Measurements from ENCODE around the gene ZNF79.

DNA sequence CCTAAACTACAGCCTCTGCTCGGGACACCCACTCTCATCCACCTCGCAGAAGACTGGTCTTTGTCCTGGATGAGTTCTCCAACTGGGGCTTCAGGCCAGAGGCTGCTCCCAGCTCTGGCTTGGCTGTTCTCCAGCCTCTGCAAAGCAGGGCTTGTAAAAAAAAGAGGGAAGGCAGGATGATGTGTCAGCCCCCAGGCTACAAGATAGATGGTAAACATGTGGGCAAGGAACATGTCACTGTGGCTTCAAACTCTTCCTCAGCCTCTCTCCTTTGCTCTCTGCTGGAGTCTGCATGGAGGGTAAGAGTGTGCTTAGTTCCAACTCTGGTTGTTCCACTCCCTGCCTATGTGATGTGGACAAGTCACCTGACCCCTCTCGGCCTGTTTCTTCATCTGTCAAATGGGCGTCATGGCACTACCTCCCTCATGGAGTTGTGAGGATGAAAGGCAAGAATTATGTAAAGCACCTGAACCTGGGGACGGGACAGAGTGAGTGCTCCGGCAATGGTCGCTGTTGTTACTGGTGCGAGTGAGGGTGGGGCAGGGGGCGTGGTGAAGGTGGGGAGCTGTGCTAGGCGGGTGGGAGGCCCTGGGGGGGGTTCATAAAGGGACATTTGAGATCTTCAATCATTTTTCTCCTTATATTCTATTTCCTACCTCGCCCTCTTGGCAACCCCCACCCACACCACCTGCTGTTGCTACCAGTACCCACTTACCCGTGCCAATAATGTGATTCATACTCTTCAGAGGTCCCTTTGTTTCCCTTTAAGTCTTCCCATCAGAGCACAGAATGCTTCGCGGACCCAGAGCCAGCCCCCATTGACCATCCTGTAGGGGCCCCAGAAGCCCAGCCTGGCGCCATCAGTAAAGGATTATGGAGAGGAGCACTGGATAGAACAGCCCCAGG, 6.8 kb upstream of the ZNF79 start:
- TF ChIP-seq, protein P1, sequence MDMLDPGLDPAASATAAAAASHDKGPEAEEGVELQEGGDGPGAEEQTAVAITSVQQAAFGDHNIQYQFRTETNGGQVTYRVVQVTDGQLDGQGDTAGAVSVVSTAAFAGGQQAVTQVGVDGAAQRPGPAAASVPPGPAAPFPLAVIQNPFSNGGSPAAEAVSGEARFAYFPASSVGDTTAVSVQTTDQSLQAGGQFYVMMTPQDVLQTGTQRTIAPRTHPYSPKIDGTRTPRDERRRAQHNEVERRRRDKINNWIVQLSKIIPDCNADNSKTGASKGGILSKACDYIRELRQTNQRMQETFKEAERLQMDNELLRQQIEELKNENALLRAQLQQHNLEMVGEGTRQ (IDR thresholded peaks at IDR 0.05; ENCODE audit: low read depth, low read length), result no peak
- TF ChIP-seq, protein P2, sequence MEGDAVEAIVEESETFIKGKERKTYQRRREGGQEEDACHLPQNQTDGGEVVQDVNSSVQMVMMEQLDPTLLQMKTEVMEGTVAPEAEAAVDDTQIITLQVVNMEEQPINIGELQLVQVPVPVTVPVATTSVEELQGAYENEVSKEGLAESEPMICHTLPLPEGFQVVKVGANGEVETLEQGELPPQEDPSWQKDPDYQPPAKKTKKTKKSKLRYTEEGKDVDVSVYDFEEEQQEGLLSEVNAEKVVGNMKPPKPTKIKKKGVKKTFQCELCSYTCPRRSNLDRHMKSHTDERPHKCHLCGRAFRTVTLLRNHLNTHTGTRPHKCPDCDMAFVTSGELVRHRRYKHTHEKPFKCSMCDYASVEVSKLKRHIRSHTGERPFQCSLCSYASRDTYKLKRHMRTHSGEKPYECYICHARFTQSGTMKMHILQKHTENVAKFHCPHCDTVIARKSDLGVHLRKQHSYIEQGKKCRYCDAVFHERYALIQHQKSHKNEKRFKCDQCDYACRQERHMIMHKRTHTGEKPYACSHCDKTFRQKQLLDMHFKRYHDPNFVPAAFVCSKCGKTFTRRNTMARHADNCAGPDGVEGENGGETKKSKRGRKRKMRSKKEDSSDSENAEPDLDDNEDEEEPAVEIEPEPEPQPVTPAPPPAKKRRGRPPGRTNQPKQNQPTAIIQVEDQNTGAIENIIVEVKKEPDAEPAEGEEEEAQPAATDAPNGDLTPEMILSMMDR (conservative IDR thresholded peaks at IDR 0.05; ENCODE audit: low read depth, low read length), result no peak
- no peak for TF ChIP-seq MAZ (IDR thresholded peaks at IDR 0.05; ENCODE audit: borderline replicate concordance, low read depth, low read length)
- no peak for TF ChIP-seq POLR2A (IDR thresholded peaks at IDR 0.05; ENCODE audit: low read depth, low read length)
- TF ChIP-seq RFX5 (IDR thresholded peaks at IDR 0.05; ENCODE audit: low read depth, low read length), result no peak
- no peak for TF ChIP-seq CHD1 (IDR thresholded peaks at IDR 0.05; ENCODE audit: low read depth, low read length)
- no peak for TF ChIP-seq MAFK (IDR thresholded peaks at IDR 0.05; ENCODE audit: low read depth, low read length)
- no peak for TF ChIP-seq MXI1 (IDR thresholded peaks at IDR 0.05; ENCODE audit: borderline replicate concordance, low read depth, low read length)
- TF ChIP-seq, protein P3, sequence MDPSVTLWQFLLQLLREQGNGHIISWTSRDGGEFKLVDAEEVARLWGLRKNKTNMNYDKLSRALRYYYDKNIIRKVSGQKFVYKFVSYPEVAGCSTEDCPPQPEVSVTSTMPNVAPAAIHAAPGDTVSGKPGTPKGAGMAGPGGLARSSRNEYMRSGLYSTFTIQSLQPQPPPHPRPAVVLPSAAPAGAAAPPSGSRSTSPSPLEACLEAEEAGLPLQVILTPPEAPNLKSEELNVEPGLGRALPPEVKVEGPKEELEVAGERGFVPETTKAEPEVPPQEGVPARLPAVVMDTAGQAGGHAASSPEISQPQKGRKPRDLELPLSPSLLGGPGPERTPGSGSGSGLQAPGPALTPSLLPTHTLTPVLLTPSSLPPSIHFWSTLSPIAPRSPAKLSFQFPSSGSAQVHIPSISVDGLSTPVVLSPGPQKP (IDR thresholded peaks at IDR 0.05; ENCODE audit: borderline replicate concordance, low read depth, low read length), result no peak
- TF ChIP-seq FOS (IDR thresholded peaks at IDR 0.05; ENCODE audit: low read depth, low read length), result no peak
- TF ChIP-seq BHLHE40 (IDR thresholded peaks at IDR 0.05; ENCODE audit: low read depth, low read length), result no peak
- no peak for TF ChIP-seq RAD21 (IDR thresholded peaks at IDR 0.05; ENCODE audit: low read length)

All from IMR-90 (cell line).